Muscle layer of duodenum (tissue), 2 donors: ENCODE data around the gene C14orf180.

Source experiments
- H3K27ac ChIP-seq: one replicate; pipeline ENCODE4 v1.7.0; 2013; ENCODE audit warnings: mild to moderate bottlenecking, low read length
- H3K27me3 ChIP-seq: one replicate; pipeline ENCODE4 v1.7.0; 2013; ENCODE audit warnings: low read depth, mild to moderate bottlenecking, control low read depth, low read length
- H3K36me3 ChIP-seq, 2 donors: one replicate each; pipeline ENCODE4 v1.7.0; 2013; ENCODE audit warnings: low read length in 2 of 2, control low read depth in 1 of 2, mild to moderate bottlenecking in 1 of 2; ENCODE audit not compliant: insufficient read depth in 2 of 2, control insufficient read depth in 1 of 2
- H3K4me1 ChIP-seq, 2 donors: one replicate each; pipeline ENCODE4 v1.7.0; 2013; ENCODE audit warnings: low read length in 2 of 2, mild to moderate bottlenecking in 2 of 2, control low read depth in 1 of 2, moderate library complexity in 1 of 2; ENCODE audit not compliant: insufficient read depth in 2 of 2, control insufficient read depth in 1 of 2
- H3K4me3 ChIP-seq, 2 donors: one replicate each; pipeline ENCODE4 v1.7.0; 2013; ENCODE audit warnings: low read length in 2 of 2, low read depth in 1 of 2, mild to moderate bottlenecking in 1 of 2
- H3K9me3 ChIP-seq, 2 donors: one replicate each; pipeline ENCODE4 v1.7.0; 2013; ENCODE audit warnings: low read length in 2 of 2, control low read depth in 1 of 2, mild to moderate bottlenecking in 1 of 2; ENCODE audit not compliant: control insufficient read depth in 1 of 2
- donor health status: healthy.

The C14orf180 gene

DNA sequence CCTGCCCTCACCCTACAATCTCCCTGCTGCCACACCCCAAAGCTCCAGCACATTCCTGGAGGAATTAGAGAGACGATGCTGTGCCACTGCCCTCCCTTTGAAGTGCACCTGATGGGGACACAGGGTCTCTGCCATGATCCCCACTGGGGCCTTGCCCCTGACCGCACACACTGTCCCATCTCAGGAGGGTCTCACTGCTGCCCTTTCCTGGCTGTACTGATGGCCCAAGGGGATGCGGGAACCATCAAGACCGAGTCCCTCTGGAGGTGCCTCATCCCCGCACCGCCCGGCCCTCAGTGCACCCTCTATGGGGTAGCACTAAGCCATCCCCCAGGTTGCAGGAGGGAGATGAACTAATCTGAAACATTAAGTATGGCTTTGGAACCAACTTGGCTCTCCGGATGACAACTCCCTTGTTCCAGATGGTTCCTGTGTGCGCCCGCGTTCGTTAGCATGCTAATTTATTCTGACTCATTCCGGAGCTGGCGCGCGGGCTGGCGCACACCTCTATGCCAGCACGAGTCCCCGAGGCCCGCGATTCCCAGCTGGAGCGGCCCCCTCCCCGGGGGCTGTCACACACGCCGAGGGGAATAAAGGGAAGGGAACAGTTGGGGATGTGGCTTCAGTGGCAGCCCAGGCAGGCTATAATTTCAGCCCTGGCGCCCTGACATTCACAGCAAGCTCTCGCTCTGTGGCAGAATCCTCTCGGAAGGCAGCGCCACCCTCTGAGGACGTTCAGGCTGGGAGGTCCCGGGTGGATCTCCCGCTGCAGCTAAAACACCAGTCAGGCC lies 34.2 kb upstream of the C14orf180 start:
- Histone ChIP-seq H3K36me3 (no peaks in the 10 kb centered on the region), H3K27me3 (peaks cover 13% of the 10 kb centered on the region), H3K4me1 (no peaks in the 10 kb centered on the region), H3K4me3 (no peak overlapping the region), H3K9me3 (peaks cover 0 to 4% of the 10 kb centered on the region in 2 donors), H3K27ac (no peak overlapping the region)

GRCh38 chr14:104545942-104546501 lies 33.5 kb upstream of the C14orf180 start:
- Histone ChIP-seq H3K36me3 (no peaks in the 10 kb centered on the region), H3K27ac (no peak overlapping the region), H3K4me3 (no peak overlapping the region), H3K27me3 (peaks cover 13% of the 10 kb centered on the region), H3K9me3 (peaks cover 0 to 5% of the 10 kb centered on the region in 2 donors), H3K4me1 (no peaks in the 10 kb centered on the region)

- Histone ChIP-seq H3K27ac (no peak overlapping the region), H3K9me3 (peaks cover 0 to 5% of the 10 kb centered on the region in 2 donors), H3K4me3 (no peak overlapping the region), H3K36me3 (no peaks in the 10 kb centered on the region), H3K4me1 (no peaks in the 10 kb centered on the region), H3K27me3 (peaks cover 13% of the 10 kb centered on the region)
Observed at GRCh38 chr14:104546591-104547309, 32.8 kb upstream of the C14orf180 start.

GRCh38 chr14:104547310-104547997 lies 32.1 kb upstream of the C14orf180 start:
- no peaks in the 10 kb centered on the region for H3K36me3 ChIP-seq

GRCh38 chr14:104547998-104548700 lies 31.4 kb upstream of the C14orf180 start:
- no peak overlapping the region for H3K27ac ChIP-seq
- H3K9me3 ChIP-seq = peaks cover 0 to 5% of the 10 kb centered on the region in 2 donors
- no peaks in the 10 kb centered on the region for H3K4me1 ChIP-seq
- no peak overlapping the region for H3K4me3 ChIP-seq
- no peaks in the 10 kb centered on the region for H3K36me3 ChIP-seq
- peaks cover 11% of the 10 kb centered on the region for H3K27me3 ChIP-seq

More at GRCh38 chr14:104547310-104547997, 32.1 kb upstream of the C14orf180 start:
- Histone ChIP-seq H3K9me3 (peaks cover 0 to 5% of the 10 kb centered on the region in 2 donors), H3K4me3 (no peak overlapping the region), H3K4me1 (no peaks in the 10 kb centered on the region), H3K27me3 (peaks cover 13% of the 10 kb centered on the region), H3K27ac (no peak overlapping the region)

- H3K27me3 ChIP-seq = peaks cover 10% of the 10 kb centered on the region
Observed at GRCh38 chr14:104548802-104549535, 30.6 kb upstream of the C14orf180 start.

DNA sequence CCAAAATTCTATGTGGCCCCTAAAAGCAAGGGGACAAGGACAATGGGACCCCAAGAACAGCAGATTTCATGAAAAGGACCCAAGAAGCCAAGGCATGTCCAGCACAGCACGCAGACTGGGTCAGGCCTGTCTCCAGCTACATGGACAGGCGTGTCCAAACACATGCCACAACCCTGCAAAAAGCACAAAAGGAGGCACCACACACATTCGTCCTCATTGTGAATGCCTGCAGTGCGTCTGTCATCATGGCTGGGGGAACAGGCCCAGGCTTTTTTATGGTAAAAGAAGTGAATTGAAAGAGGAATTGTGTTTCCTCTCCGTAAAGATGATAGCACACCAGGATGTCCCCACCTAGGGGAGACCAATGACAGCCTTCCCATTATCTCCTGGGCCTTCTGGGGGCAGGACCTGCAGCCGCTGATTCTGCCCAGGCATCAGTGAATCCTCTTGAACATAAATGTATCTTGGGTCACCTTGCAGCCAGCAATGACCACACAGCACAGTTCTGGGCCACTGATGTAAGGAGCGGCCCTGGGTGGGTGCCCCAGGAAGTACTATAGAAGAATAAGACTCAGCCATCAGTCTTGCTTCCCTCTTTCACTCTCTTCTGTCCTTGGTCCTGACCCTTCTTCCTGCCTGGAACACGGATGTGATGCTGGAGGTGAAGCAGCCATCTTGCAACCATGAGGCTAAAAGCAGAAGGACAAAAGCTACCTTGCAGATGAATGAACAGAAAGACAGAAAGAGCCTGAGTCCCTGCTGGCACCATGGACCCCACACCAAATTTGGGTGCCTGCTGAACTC lies 29.8 kb upstream of the C14orf180 start:
- Histone ChIP-seq H3K27me3 (peaks cover 5% of the 10 kb centered on the region), H3K4me1 (no peaks in the 10 kb centered on the region)

More at GRCh38 chr14:104548802-104549535, 30.6 kb upstream of the C14orf180 start:
- peaks cover 0 to 5% of the 10 kb centered on the region in 2 donors for H3K9me3 ChIP-seq
- no peaks in the 10 kb centered on the region for H3K4me1 ChIP-seq
- no peak overlapping the region for H3K27ac ChIP-seq
- H3K36me3 ChIP-seq = no peaks in the 10 kb centered on the region
- no peak overlapping the region for H3K4me3 ChIP-seq

DNA sequence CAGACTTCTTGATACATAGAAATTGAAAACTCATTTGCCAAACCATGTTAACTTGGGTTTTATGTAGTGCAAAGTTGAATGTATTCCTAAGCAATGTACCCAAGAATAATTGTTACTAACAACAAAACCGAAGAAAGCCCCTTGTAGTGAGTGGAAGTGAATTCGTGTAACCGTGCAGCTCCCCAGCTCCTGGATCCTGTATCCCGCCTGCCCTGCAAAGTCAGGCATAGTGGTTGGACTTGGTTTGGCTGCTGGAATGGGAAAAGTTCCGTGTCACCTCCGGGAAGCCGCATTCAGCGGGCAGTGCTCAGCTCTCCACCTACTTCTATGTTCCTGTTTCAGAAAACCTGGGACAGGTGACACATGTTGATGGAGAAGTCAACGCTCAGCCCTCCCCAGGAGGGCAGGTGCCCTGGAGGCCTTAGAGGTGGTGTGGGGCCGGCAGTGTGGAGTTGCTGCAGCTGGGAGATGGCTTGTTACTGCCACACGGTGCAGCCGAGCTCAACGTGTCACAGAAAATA lies 29.2 kb upstream of the C14orf180 start:
- H3K9me3 ChIP-seq = peaks cover 0 to 5% of the 10 kb centered on the region in 2 donors
- no peak overlapping the region for H3K27ac ChIP-seq
- H3K4me3 ChIP-seq = no peak overlapping the region
- H3K36me3 ChIP-seq = no peaks in the 10 kb centered on the region
- H3K4me1 ChIP-seq = no peaks in the 10 kb centered on the region
- no peaks in the 10 kb centered on the region for H3K27me3 ChIP-seq

More for the DNA sequence above, 29.8 kb upstream of the C14orf180 start:
- Histone ChIP-seq H3K9me3 (peaks cover 0 to 5% of the 10 kb centered on the region in 2 donors), H3K36me3 (no peaks in the 10 kb centered on the region), H3K4me3 (no peak overlapping the region), H3K27ac (no peak overlapping the region)

DNA sequence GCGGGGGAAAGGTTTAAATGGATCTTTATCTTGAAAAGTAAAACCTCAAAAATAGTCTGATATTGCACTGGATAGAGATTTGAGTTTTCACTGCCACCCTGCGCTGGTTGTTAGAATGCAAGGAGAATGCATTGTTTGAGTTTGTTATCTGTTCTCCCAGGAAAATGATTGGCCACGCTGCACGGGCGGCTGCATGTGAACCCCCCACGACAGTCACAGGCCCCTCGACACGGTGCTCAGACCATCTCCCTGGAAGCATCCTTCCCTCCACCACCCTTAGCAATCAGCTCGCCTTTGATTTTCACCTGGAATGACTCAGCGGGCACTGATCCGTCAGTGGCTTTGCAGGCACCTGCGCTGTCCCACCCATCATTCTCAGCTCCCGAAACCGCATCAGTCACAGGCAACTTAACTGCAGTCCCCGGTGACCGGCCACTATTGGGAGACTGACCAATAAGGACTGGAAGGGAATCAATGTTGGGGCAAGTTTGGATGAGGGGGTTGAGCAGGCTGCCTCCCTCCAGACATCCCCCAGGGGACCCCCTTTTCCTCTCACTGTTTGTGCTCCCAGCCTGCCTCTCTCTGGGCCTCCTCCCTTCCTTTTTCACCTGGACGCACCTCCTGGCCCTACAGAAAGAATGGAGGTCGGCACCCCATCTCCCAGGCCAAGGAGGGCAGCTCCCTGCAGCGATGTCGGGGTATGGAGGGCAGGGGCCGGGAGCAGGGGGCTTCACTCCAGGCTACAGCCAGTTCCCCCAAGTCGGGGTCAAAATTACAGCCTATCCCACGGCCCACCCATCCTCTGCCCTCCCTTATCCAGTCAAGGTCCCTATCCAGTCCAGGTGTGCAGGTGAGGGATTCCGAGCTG lies 28.5 kb upstream of the C14orf180 start:
- Histone ChIP-seq H3K4me1 (no peaks in the 10 kb centered on the region), H3K4me3 (no peak overlapping the region), H3K27me3 (no peaks in the 10 kb centered on the region), H3K27ac (no peak overlapping the region), H3K9me3 (peaks cover 0 to 5% of the 10 kb centered on the region in 2 donors), H3K36me3 (no peaks in the 10 kb centered on the region)
